WI38 (cell line): Measurements from ENCODE around the gene GSTO2.

Source experiments
- H3K4me3 ChIP-seq: 2 replicates; pipeline ENCODE4 v1.5.1; 2011; ENCODE audit warnings: low read depth, mild to moderate bottlenecking, control low read depth, low read length
- CTCF ChIP-seq: IDR thresholded peaks from 2 replicates; pipeline ENCODE4 v1.5.1; 2012; ENCODE audit warnings: low read depth, mild to moderate bottlenecking, control low read depth, low read length

Gene GSTO2

GRCh38 chr10:104345515-104345914, 76.5 kb downstream of the GSTO2 start:
- TF ChIP-seq CTCF: no peak
- no peak overlapping the region for H3K4me3 ChIP-seq

- TF ChIP-seq CTCF: no peak
- H3K4me3 ChIP-seq: no peak overlapping the region
Observed at GRCh38 chr10:104345941-104346340, 77.0 kb downstream of the GSTO2 start.

GRCh38 chr10:104347295-104348045, 78.5 kb downstream of the GSTO2 start:
- TF ChIP-seq CTCF: no peak

GRCh38 chr10:104348601-104349000, 79.6 kb downstream of the GSTO2 start:
- TF ChIP-seq CTCF: no peak

More at GRCh38 chr10:104347295-104348045, 78.5 kb downstream of the GSTO2 start:
- H3K4me3 ChIP-seq: no peak overlapping the region

GRCh38 chr10:104349623-104350126, 80.7 kb downstream of the GSTO2 start:
- no peak overlapping the region for H3K4me3 ChIP-seq
- TF ChIP-seq CTCF: no peak

More at GRCh38 chr10:104348601-104349000, 79.6 kb downstream of the GSTO2 start:
- H3K4me3 ChIP-seq: no peak overlapping the region

GRCh38 chr10:104350127-104350635, 81.2 kb downstream of the GSTO2 start:
- no peak overlapping the region for H3K4me3 ChIP-seq
- TF ChIP-seq CTCF: peak; percentile 21; the same call in 1 of the 2 replicates

GRCh38 chr10:104351061-104351702, 82.2 kb downstream of the GSTO2 start:
- no peak overlapping the region for H3K4me3 ChIP-seq
- TF ChIP-seq CTCF: no peak
